ENCODE data around the gene NUDT3. TPM values are rescaled to one million over a fixed set of nuclear protein-coding genes. Genes with fewer than 3 reads are reported as not detected.
A peak's percentile ranks its signal among the peaks of the same experiment; 100 is the strongest.

Gene NUDT3
- total and polyA plus RNA-seq, 4 donors, result 15.5 to 50.2 (median 33.6) TPM

- no peak for ATAC-seq (ENCODE audit: low FRiP score)
- Histone ChIP-seq H3K27me3 (ENCODE audit: control insufficient read depth in 1 of 2, insufficient read depth in 2 of 2, low read length in 1 of 2) (no peaks in the 10 kb centered on the region), H3K36me3 (ENCODE audit: control insufficient read depth in 1 of 2, insufficient read depth in 2 of 2, low read length in 1 of 2) (no peaks in the 10 kb centered on the region), H3K27ac (ENCODE audit: low read depth in 1 of 2, low read length in 2 of 2) (no peak overlapping the region), H3K4me1 (ENCODE audit: control insufficient read depth in 1 of 2, insufficient read depth in 2 of 2, low read length in 2 of 2) (peaks cover 0 to 4% of the 10 kb centered on the region in 2 donors), H3K9me3 (ENCODE audit: control insufficient read depth, low read length) (no peaks in the 10 kb centered on the region), H3K4me3 (ENCODE audit: low read length in 2 of 2) (no peak overlapping the region)
- intact Hi-C loops (cut with DNase I), result no loop called here
- DNase-seq, result no peak
- WGBS, 2 donors, result 95 to 97% methylated on average over 2 of the region's 2 CpGs
Observed at GRCh38 chr6:34308483-34308882, 84.0 kb downstream of the NUDT3 start.

DNA sequence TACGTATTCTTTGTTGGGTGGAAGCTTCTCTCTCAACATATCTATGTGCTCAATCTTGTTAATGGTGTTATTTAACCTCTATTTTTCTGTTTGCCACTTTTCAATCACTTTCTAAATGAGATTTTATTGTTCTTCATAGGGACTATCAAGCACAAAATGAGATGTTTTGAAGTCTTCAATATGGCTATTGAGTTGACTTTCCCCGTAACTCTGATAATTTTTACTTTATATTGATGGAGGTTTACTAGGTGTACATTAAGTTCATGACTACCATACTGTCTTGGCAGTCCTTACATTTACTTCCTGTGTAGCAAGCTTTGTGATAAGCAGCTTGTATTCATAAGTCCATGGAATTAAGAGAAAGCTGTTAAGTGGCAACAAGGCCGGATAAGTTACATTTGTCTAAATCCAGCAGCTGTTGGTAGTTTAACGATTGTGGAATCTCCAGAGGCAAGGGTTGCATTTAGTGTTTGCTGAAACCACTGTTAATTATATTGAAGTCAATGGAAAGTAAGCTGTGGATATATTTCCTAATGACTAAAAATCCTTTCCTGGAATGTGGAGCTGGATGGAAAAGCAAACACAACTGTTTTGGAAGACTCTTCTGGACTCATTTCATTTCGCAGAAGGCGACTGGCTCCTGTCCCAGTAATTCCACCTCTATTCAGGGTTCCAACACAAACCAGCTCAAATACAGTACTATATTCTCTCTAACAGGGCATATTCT lies 86.3 kb downstream of the NUDT3 start:
- DNase-seq, result peak in 1 of 2 donors; percentile 59
- peak; percentile 62 for ATAC-seq (ENCODE audit: low FRiP score)
- no peaks in the 10 kb centered on the region for H3K36me3 ChIP-seq (ENCODE audit: control insufficient read depth in 1 of 2, insufficient read depth in 2 of 2, low read length in 1 of 2)
- no peak overlapping the region for H3K4me3 ChIP-seq (ENCODE audit: low read length in 2 of 2)
- WGBS, 2 donors, result 33 to 36% methylated on average over 6 of the region's 6 CpGs
- no peaks in the 10 kb centered on the region for H3K9me3 ChIP-seq (ENCODE audit: control insufficient read depth, low read length)
- intact Hi-C loops (cut with DNase I), result no loop called here
- H3K27ac ChIP-seq (ENCODE audit: low read depth in 1 of 2, low read length in 2 of 2), result no peak overlapping the region
- peaks cover 0 to 4% of the 10 kb centered on the region in 2 donors for H3K4me1 ChIP-seq (ENCODE audit: control insufficient read depth in 1 of 2, insufficient read depth in 2 of 2, low read length in 2 of 2)
- H3K27me3 ChIP-seq (ENCODE audit: control insufficient read depth in 1 of 2, insufficient read depth in 2 of 2, low read length in 1 of 2), result no peaks in the 10 kb centered on the region

DNA sequence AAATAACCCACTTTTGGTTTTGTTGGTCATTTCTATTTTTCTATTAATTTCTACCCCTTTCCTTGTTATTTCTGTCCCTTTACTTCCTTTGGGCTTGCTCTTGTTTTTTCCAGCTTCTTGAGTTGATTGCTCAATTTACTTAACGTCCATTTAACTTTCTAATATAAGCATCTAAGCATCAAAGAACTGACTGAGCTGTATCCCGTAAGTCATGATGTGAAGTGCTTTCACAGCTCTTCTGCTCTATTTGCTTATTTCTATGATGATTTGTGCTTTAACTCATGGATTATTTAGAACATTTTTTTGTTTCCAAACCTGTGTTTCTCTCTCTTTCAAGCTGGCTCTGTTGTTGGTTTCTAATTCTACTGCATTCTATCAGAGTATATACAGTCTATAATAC lies 87.0 kb downstream of the NUDT3 start:
- Histone ChIP-seq H3K27ac (ENCODE audit: low read depth in 1 of 2, low read length in 2 of 2) (no peak overlapping the region), H3K9me3 (ENCODE audit: control insufficient read depth, low read length) (no peaks in the 10 kb centered on the region), H3K36me3 (ENCODE audit: control insufficient read depth in 1 of 2, insufficient read depth in 2 of 2, low read length in 1 of 2) (no peaks in the 10 kb centered on the region), H3K4me3 (ENCODE audit: low read length in 2 of 2) (no peak overlapping the region), H3K27me3 (ENCODE audit: control insufficient read depth in 1 of 2, insufficient read depth in 2 of 2, low read length in 1 of 2) (no peaks in the 10 kb centered on the region), H3K4me1 (ENCODE audit: control insufficient read depth in 1 of 2, insufficient read depth in 2 of 2, low read length in 2 of 2) (peaks cover 0 to 4% of the 10 kb centered on the region in 2 donors)
- ATAC-seq (ENCODE audit: low FRiP score), result no peak
- no peak for DNase-seq
- 31% methylated on average over 2 of the region's 2 CpGs for WGBS, 2 donors
- intact Hi-C loops (cut with DNase I), result no loop called here

- H3K36me3 ChIP-seq (ENCODE audit: control insufficient read depth in 1 of 2, insufficient read depth in 2 of 2, low read length in 1 of 2), result no peaks in the 10 kb centered on the region
Observed at GRCh38 chr6:34304164-34304563, 88.3 kb downstream of the NUDT3 start.

GRCh38 chr6:34302929-34303328 lies 89.5 kb downstream of the NUDT3 start:
- Histone ChIP-seq H3K27me3 (ENCODE audit: control insufficient read depth in 1 of 2, insufficient read depth in 2 of 2, low read length in 1 of 2) (no peaks in the 10 kb centered on the region), H3K4me1 (ENCODE audit: control insufficient read depth in 1 of 2, insufficient read depth in 2 of 2, low read length in 2 of 2) (peaks cover 0 to 4% of the 10 kb centered on the region in 2 donors), H3K27ac (ENCODE audit: low read depth in 1 of 2, low read length in 2 of 2) (no peak overlapping the region), H3K9me3 (ENCODE audit: control insufficient read depth, low read length) (no peaks in the 10 kb centered on the region), H3K4me3 (ENCODE audit: low read length in 2 of 2) (no peak overlapping the region), H3K36me3 (ENCODE audit: control insufficient read depth in 1 of 2, insufficient read depth in 2 of 2, low read length in 1 of 2) (no peaks in the 10 kb centered on the region)
- WGBS, 2 donors, result 95 to 99% methylated on average over 4 of the region's 4 CpGs
- DNase-seq (no peak), ATAC-seq (ENCODE audit: low FRiP score) (no peak)
- intact Hi-C loops (cut with DNase I), result loop anchor here (5.0 kb wide), 2 partner anchors 34 to 89 kb away; partner anchors contain the start of gene NUDT3 (in 1 of the 2)

More at GRCh38 chr6:34304164-34304563, 88.3 kb downstream of the NUDT3 start:
- no peak overlapping the region for H3K27ac ChIP-seq (ENCODE audit: low read depth in 1 of 2, low read length in 2 of 2)
- no peak overlapping the region for H3K4me3 ChIP-seq (ENCODE audit: low read length in 2 of 2)
- ATAC-seq (ENCODE audit: low FRiP score) (no peak), DNase-seq (no peak)
- intact Hi-C loops (cut with DNase I), result loop anchor here (5.0 kb wide), 2 partner anchors 33 to 88 kb away; partner anchors contain the start of gene NUDT3 (in 1 of the 2)
- no peaks in the 10 kb centered on the region for H3K9me3 ChIP-seq (ENCODE audit: control insufficient read depth, low read length)
- no peaks in the 10 kb centered on the region for H3K27me3 ChIP-seq (ENCODE audit: control insufficient read depth in 1 of 2, insufficient read depth in 2 of 2, low read length in 1 of 2)
- 99 to 100% methylated on average over 3 of the region's 3 CpGs for WGBS, 2 donors
- peaks cover 0 to 4% of the 10 kb centered on the region in 2 donors for H3K4me1 ChIP-seq (ENCODE audit: control insufficient read depth in 1 of 2, insufficient read depth in 2 of 2, low read length in 2 of 2)

- 4 to 8% methylated on average over 2 of the region's 2 CpGs for WGBS, 2 donors
- DNase-seq, result peak in 1 of 2 donors; percentile 91
- no peak overlapping the region for H3K4me3 ChIP-seq (ENCODE audit: low read length in 2 of 2)
- no peaks in the 10 kb centered on the region for H3K27me3 ChIP-seq (ENCODE audit: control insufficient read depth in 1 of 2, insufficient read depth in 2 of 2, low read length in 1 of 2)
- no peaks in the 10 kb centered on the region for H3K9me3 ChIP-seq (ENCODE audit: control insufficient read depth, low read length)
- H3K36me3 ChIP-seq (ENCODE audit: control insufficient read depth in 1 of 2, insufficient read depth in 2 of 2, low read length in 1 of 2), result no peaks in the 10 kb centered on the region
- peak; percentile 90 for ATAC-seq (ENCODE audit: low FRiP score)
- H3K27ac ChIP-seq (ENCODE audit: low read depth in 1 of 2, low read length in 2 of 2), result no peak overlapping the region
- H3K4me1 ChIP-seq (ENCODE audit: control insufficient read depth in 1 of 2, insufficient read depth in 2 of 2, low read length in 2 of 2), result no peaks in the 10 kb centered on the region
- intact Hi-C loops (cut with DNase I), result loop anchor here (1.0 to 5.0 kb wide), 3 partner anchors 36 to 91 kb away; partner anchors contain the start of gene NUDT3 (in 2 of the 2)
Observed at GRCh38 chr6:34301408-34301807, 91.1 kb downstream of the NUDT3 start.

DNA sequence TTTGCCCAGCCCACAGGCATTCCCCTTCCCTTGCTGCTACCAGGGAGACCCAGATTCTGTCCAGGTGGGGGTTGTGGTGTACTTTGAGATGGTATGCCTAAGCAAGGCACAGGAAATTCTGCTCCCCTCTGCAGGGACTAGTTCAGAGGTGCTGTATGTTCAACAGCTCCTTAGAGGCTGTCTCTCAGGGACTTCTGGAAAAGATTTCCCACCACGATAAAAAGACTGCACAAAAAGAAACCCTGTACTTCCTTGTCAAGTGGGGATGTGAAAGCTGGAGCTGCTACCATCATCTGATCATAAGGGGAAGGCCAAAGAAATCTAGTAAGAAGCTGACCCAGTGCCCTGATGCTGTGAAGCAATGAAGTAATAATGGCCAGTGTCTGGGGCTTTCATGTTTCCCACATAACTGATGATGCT lies 92.1 kb downstream of the NUDT3 start:
- no peaks in the 10 kb centered on the region for H3K27me3 ChIP-seq (ENCODE audit: control insufficient read depth in 1 of 2, insufficient read depth in 2 of 2, low read length in 1 of 2)
- ATAC-seq (ENCODE audit: low FRiP score) (no peak), DNase-seq (no peak)
- peak overlapping the region in 1 of 2 donors; percentile 48 for H3K27ac ChIP-seq (ENCODE audit: low read depth in 1 of 2, low read length in 2 of 2)
- H3K9me3 ChIP-seq (ENCODE audit: control insufficient read depth, low read length), result no peaks in the 10 kb centered on the region
- H3K4me3 ChIP-seq (ENCODE audit: low read length in 2 of 2), result no peak overlapping the region
- no peaks in the 10 kb centered on the region for H3K36me3 ChIP-seq (ENCODE audit: control insufficient read depth in 1 of 2, insufficient read depth in 2 of 2, low read length in 1 of 2)
- intact Hi-C loops (cut with DNase I), result loop anchor here (5.0 kb wide), 2 partner anchors 37 to 92 kb away; partner anchors contain the start of gene NUDT3 (in 1 of the 2)
- H3K4me1 ChIP-seq (ENCODE audit: control insufficient read depth in 1 of 2, insufficient read depth in 2 of 2, low read length in 2 of 2), result no peaks in the 10 kb centered on the region
- WGBS, 2 donors, result 56 to 59% methylated on average over 1 of the region's 1 CpG

- Histone ChIP-seq H3K27ac (ENCODE audit: low read depth in 1 of 2, low read length in 2 of 2) (no peak overlapping the region), H3K27me3 (ENCODE audit: control insufficient read depth in 1 of 2, insufficient read depth in 2 of 2, low read length in 1 of 2) (no peaks in the 10 kb centered on the region), H3K4me1 (ENCODE audit: control insufficient read depth in 1 of 2, insufficient read depth in 2 of 2, low read length in 2 of 2) (no peaks in the 10 kb centered on the region), H3K36me3 (ENCODE audit: control insufficient read depth in 1 of 2, insufficient read depth in 2 of 2, low read length in 1 of 2) (no peaks in the 10 kb centered on the region), H3K4me3 (ENCODE audit: low read length in 2 of 2) (no peak overlapping the region), H3K9me3 (ENCODE audit: control insufficient read depth, low read length) (no peaks in the 10 kb centered on the region)
- WGBS, 2 donors, result 50 to 52% methylated on average over 2 of the region's 2 CpGs
- ATAC-seq (ENCODE audit: low FRiP score), result no peak
- intact Hi-C loops (cut with DNase I), result no loop called here
- no peak for DNase-seq
Observed at GRCh38 chr6:34298941-34299340, 93.5 kb downstream of the NUDT3 start.

DNA sequence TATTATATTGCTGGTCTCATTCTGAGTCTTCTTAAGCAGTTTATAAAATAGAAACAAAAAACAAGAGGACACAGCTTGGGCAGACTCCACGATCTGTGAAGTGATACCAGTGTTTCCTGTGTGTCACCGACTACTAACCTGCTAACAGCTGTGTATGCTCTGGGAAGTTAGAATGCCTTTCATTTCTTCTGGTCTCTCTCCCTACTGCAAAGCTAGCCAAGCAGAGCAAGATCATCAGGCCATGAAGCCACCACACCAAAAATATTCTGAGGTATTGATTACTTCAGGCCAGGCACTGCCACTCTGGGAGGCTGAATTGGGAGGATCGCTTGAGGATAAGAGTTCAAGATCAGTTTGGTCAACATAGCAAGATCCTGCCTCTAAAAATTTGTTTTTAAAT lies 96.7 kb downstream of the NUDT3 start:
- Histone ChIP-seq H3K27me3 (ENCODE audit: control insufficient read depth in 1 of 2, insufficient read depth in 2 of 2, low read length in 1 of 2) (no peaks in the 10 kb centered on the region), H3K27ac (ENCODE audit: low read depth in 1 of 2, low read length in 2 of 2) (no peak overlapping the region), H3K9me3 (ENCODE audit: control insufficient read depth, low read length) (no peaks in the 10 kb centered on the region), H3K36me3 (ENCODE audit: control insufficient read depth in 1 of 2, insufficient read depth in 2 of 2, low read length in 1 of 2) (peaks cover 0 to 4% of the 10 kb centered on the region in 2 donors), H3K4me1 (ENCODE audit: control insufficient read depth in 1 of 2, insufficient read depth in 2 of 2, low read length in 2 of 2) (no peaks in the 10 kb centered on the region), H3K4me3 (ENCODE audit: low read length in 2 of 2) (no peak overlapping the region)
- no peak for ATAC-seq (ENCODE audit: low FRiP score)
- no peak for DNase-seq
- intact Hi-C loops (cut with DNase I), result no loop called here
- WGBS, 2 donors, result 50 to 55% methylated on average over 3 of the region's 3 CpGs

All from aorta (tissue), 5 donors.